Esophagus squamous epithelium (tissue), 4 donors: ENCODE results near the gene DBN1.

Experiments
- POLR2A ChIP-seq, 4 donors: fragments of 450-650 bp; IDR thresholded peaks; one replicate each; pipeline ENCODE4 v1.6.1; 2017; ENCODE audit warnings: antibody characterized with exemption in 4 of 4, mild to moderate bottlenecking in 4 of 4, moderate library complexity in 3 of 4
- TF ChIP-seq, protein P1 (sequence below), 6 experiments: fragments of 450-650 bp in 4 of 6; fragments of 200-600 bp in 2 of 6; sonication (generic) in 2 of 6; IDR thresholded peaks; one replicate each; pipeline ENCODE4 v1.5.1; 2016 to 2019; ENCODE audit warnings: antibody characterized with exemption in 6 of 6, mild to moderate bottlenecking in 4 of 6, moderate library complexity in 4 of 6

DNA sequence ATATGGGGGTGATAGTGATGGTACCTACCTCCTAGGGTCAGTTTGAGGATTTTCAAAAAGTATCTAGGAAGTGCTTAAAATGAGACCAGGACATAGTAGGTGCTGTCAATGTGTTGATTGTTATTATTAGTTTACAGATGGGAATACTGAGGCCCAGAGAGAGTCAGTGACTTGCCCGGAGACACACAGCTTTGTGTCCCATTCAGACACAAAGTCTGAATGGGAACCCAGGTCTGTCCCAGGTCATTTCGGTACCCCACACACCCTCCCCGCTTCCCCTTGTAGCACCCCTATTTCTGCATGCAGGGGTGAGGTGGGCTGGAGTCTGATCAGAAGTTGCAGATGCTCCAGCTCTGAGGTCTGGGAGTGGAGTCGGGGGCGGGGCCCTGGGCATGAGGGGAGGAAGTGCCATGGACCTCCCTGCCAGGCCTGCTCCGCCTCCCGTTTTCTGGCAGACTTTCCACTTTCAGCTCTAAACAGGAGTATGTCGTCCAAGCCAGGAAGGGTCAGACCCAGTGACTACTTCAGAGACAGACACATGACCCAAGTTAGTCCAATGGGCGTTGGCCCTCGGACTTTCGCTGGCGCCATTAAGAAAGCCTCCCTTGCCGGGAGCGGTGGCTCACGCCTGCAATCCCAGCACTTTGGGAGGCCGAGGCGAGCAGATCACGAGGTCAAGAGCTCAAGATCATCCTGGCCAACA, 3.2 kb upstream of the DBN1 start:
- TF ChIP-seq, protein P1, sequence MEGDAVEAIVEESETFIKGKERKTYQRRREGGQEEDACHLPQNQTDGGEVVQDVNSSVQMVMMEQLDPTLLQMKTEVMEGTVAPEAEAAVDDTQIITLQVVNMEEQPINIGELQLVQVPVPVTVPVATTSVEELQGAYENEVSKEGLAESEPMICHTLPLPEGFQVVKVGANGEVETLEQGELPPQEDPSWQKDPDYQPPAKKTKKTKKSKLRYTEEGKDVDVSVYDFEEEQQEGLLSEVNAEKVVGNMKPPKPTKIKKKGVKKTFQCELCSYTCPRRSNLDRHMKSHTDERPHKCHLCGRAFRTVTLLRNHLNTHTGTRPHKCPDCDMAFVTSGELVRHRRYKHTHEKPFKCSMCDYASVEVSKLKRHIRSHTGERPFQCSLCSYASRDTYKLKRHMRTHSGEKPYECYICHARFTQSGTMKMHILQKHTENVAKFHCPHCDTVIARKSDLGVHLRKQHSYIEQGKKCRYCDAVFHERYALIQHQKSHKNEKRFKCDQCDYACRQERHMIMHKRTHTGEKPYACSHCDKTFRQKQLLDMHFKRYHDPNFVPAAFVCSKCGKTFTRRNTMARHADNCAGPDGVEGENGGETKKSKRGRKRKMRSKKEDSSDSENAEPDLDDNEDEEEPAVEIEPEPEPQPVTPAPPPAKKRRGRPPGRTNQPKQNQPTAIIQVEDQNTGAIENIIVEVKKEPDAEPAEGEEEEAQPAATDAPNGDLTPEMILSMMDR (IDR thresholded peaks at IDR 0.05) = no peak
- TF ChIP-seq POLR2A (IDR thresholded peaks at IDR 0.05) = no peak
